Measurements from ENCODE around the gene GJA1. TPM values are rescaled to one million over a fixed set of nuclear protein-coding genes. Genes with fewer than 3 reads are reported as not detected.

GJA1 gene
- total RNA-seq, 4 donors from 2014 or later = 4.6 to 19.8 (median 13.2) TPM

DNA sequence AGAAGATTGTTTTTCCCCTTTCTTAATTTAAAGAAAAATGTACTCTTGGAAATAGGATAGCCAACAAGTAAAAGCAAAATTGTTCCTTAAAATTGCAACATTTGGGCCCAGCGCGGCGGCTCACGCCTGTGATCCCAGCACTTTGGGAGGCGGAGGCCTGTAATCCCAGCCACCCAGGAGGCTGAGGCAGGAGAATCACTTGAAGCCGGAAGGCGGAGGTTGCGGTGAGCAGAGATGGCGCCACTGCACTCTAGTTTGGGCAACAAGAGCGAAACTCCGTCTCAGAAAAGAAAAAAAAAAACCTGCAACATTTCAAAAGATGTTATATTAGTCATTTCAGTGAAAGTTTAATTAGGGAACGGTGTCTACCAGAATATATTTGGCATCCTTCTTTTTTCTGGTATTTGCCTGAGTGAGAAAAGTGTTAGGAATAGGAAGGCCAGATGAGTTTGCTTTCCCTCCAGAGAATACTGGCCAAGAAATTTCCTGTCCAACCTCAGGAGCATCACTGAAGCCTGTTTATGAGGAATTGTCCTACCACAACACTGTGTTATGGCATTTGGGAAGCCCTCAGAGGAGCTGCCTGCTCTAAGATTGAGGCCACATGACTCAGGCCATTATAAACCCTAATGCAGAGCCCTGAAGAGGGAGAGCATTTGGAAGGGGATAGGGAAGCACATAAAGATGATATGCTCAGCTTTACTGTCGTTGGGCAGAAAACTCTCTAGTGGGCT is 1.2 kb upstream of the GJA1 start:
- peak overlapping the region in 1 of 4 donors; percentile 10 for H3K27ac ChIP-seq

DNA sequence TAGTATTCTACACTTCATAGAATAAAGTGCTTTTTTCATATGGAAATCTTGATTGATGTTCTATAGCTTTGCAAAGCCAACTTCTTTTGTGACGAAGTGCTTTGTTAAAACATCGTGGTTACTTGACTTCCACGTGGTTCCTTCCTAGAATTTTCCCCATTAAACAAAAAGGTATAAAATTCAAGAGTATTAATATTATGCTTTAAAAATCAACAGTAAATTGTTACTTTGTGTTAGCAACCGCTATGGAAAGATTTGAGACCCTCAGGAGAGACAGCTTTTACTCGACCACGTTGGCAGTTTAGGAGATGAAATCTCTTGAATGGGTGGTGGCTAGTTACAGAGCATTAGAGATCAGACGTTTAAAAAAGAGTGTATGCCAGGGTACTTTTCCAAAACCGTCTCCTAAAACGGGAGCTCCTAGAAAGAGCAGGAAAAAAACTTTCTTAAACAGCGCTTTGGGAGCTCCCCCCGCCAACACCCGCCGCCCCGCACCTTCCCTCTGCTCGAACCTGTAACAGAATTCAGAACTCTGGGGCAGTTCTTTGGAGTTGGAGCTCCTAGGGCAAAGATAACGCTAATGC is 920 bp downstream of the GJA1 start:
- no peaks in the 10 kb centered on the region for H3K27me3 ChIP-seq
- H3K36me3 ChIP-seq = no peaks in the 10 kb centered on the region
- peak overlapping the region; percentile 32 to 63 (median 43) for H3K4me3 ChIP-seq
- H3K27ac ChIP-seq = peak overlapping the region; percentile 32 to 86 (median 68)
- no peak for DNase-seq
- no peaks in the 10 kb centered on the region for H3K9me3 ChIP-seq
- peaks cover 0 to 4% (median 0%) of the 10 kb centered on the region in 4 donors for H3K4me1 ChIP-seq
- no peak for TF ChIP-seq POLR2A (IDR thresholded peaks at IDR 0.05)
- TF ChIP-seq, protein P1, sequence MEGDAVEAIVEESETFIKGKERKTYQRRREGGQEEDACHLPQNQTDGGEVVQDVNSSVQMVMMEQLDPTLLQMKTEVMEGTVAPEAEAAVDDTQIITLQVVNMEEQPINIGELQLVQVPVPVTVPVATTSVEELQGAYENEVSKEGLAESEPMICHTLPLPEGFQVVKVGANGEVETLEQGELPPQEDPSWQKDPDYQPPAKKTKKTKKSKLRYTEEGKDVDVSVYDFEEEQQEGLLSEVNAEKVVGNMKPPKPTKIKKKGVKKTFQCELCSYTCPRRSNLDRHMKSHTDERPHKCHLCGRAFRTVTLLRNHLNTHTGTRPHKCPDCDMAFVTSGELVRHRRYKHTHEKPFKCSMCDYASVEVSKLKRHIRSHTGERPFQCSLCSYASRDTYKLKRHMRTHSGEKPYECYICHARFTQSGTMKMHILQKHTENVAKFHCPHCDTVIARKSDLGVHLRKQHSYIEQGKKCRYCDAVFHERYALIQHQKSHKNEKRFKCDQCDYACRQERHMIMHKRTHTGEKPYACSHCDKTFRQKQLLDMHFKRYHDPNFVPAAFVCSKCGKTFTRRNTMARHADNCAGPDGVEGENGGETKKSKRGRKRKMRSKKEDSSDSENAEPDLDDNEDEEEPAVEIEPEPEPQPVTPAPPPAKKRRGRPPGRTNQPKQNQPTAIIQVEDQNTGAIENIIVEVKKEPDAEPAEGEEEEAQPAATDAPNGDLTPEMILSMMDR (IDR thresholded peaks at IDR 0.05) = no peak

More for the DNA sequence above, 1.2 kb upstream of the GJA1 start:
- no peak for DNase-seq
- no peaks in the 10 kb centered on the region for H3K36me3 ChIP-seq
- peaks cover 0 to 4% (median 0%) of the 10 kb centered on the region in 4 donors for H3K4me1 ChIP-seq
- TF ChIP-seq POLR2A (IDR thresholded peaks at IDR 0.05) = no peak
- TF ChIP-seq, protein P1 (IDR thresholded peaks at IDR 0.05) = no peak
- H3K9me3 ChIP-seq = no peaks in the 10 kb centered on the region
- no peak overlapping the region for H3K4me3 ChIP-seq
- no peaks in the 10 kb centered on the region for H3K27me3 ChIP-seq

DNA sequence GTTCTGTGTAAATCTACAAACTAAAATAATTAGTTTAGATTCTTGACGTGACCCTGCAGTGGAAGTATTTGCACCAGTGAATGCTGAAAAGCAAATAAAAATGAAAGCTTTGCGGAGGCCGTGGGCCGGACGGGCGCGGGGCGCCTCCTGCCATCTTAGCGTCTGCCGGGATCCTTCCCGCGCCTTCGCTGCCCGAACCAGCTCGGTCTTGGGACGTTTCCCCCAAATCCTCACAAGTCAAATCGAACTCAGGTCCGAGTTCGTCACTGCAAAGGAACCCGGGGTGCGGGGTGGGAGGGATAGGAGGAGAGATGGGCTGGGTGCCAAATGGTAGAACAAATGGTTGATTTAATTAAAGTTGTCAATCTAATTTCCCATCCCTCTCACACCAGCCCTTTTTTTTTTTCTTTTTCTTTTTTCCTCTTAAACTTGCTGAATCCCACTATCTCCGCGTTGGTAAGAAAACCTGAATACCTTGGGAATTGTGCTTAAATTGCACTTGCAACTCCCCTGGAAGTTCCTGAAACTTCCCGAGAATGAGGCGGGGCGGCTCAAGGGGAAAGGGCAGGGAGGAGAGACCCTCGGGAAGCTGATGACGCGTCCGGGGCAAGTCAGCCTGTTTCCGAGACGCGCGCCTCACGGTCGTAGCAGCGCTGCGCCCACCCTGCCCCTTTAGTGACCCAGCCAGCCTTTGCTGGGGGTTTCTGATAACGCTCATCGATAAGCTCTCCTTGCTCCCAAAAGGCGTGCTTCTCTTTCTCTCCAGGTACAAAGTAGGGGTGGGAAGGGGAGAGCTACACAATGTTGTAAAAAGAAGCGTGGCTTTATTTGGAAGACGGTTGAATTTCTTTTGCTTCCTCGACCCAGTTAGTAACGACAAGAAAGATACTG is 1.8 kb downstream of the GJA1 start:
- H3K27ac ChIP-seq = peak overlapping the region; percentile 32 to 86 (median 68)
- peak in 2 of 3 donors; percentile 48 to 54 for DNase-seq
- H3K4me1 ChIP-seq = peaks cover 0 to 4% (median 0%) of the 10 kb centered on the region in 4 donors
- H3K36me3 ChIP-seq = no peaks in the 10 kb centered on the region
- H3K9me3 ChIP-seq = no peaks in the 10 kb centered on the region
- no peak for TF ChIP-seq POLR2A (IDR thresholded peaks at IDR 0.05)
- TF ChIP-seq, protein P1 (IDR thresholded peaks at IDR 0.05) = no peak
- no peaks in the 10 kb centered on the region for H3K27me3 ChIP-seq
- peak overlapping the region; percentile 32 to 63 (median 43) for H3K4me3 ChIP-seq

DNA sequence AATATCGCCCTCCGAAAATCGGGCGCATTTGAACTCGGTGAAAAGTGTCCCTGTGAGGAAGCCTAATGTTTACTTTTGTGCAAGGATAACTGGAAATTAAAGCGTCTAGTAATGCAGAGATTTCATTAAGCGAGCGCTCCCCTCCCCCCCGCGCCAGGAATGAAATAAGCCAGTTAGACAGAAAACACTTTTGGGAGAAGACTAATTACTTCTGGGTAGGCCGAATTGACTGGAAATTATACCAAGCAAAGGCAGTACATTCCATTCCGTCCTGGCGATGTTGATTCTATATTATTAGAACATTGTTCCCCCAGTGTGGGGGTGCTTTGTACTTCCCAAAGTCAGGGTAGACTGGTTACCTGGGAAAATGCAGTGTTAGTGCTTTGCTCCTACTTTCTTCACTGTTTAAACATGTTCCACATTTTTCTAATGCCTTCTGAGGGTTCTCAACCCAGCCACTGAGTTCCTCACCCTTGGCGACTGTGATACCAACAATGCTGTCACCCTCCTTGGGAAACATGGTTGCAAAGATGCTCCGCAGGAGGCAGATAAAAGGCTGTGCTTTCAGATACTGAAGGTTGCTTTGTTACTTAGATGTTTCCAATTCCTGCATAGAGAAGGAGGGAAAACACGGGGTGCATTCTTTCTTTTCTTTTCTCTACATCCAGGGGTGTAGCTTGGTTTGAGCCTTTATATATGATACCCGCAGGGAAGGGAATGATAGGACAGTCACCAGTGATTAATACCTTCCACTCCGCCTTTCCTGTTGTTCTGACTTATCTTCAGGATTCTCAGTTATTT is 2.6 kb downstream of the GJA1 start:
- H3K4me1 ChIP-seq = peaks cover 0 to 4% (median 0%) of the 10 kb centered on the region in 4 donors
- no peaks in the 10 kb centered on the region for H3K9me3 ChIP-seq
- no peaks in the 10 kb centered on the region for H3K36me3 ChIP-seq
- peak overlapping the region; percentile 32 to 86 (median 68) for H3K27ac ChIP-seq
- H3K4me3 ChIP-seq = peak overlapping the region; percentile 32 to 63 (median 43)
- no peaks in the 10 kb centered on the region for H3K27me3 ChIP-seq
- TF ChIP-seq, protein P1 (IDR thresholded peaks at IDR 0.05) = no peak
- TF ChIP-seq POLR2A (IDR thresholded peaks at IDR 0.05) = no peak
- DNase-seq = no peak

DNA sequence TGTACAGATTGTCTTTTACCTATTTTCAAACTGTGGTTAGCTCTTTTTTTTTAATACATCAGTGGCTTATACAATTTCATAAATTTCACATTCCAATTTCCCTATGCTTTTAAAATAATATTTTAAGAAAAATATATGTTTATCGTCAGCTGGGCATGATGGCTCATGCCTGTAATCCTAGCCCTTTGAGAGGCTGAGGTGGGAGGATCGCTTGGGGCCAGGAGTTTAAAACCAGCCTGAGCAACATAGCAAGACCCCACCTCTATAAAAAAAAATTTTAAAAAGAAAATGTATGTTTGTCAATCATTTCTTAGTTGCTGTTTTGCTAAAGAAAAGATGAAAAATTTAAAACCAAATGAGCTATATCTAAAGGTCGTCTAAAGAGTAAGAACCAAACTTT is 3.4 kb downstream of the GJA1 start:
- peak overlapping the region in 1 of 4 donors; percentile 86 for H3K27ac ChIP-seq
- no peak for DNase-seq
- no peaks in the 10 kb centered on the region for H3K9me3 ChIP-seq
- no peaks in the 10 kb centered on the region for H3K27me3 ChIP-seq
- TF ChIP-seq, protein P1 (IDR thresholded peaks at IDR 0.05) = no peak
- no peak for TF ChIP-seq POLR2A (IDR thresholded peaks at IDR 0.05)
- no peaks in the 10 kb centered on the region for H3K36me3 ChIP-seq
- peaks cover 0 to 4% (median 0%) of the 10 kb centered on the region in 4 donors for H3K4me1 ChIP-seq
- peak overlapping the region in 1 of 4 donors; percentile 53 for H3K4me3 ChIP-seq
